Uterus (tissue), 4 donors: ENCODE data around the gene GSTA4. TPM values are rescaled to one million over a fixed set of nuclear protein-coding genes. Genes with fewer than 3 reads are reported as not detected.
A peak's percentile ranks its signal among the peaks of the same experiment; 100 is the strongest.

ENCODE experiments used
- DNase-seq, 2 donors: peaks; one replicate each; pipeline ENCODE4 v3.0.0-alpha.2; 2019 to 2020
- H3K27ac ChIP-seq, 2 donors: fragments of 200-600 bp; sonication (generic); 1 replicate in 1 of 2; 2 replicates in 1 of 2; pipeline ENCODE4 v1.5.1; 2016 to 2018
- H3K27me3 ChIP-seq, 2 donors: fragments of 200-600 bp; sonication (generic); one replicate each; pipeline ENCODE4 v1.5.1; 2018 to 2019; ENCODE audit warnings: control low read depth in 1 of 2
- H3K36me3 ChIP-seq, 2 donors: fragments of 200-600 bp; sonication (generic); one replicate each; pipeline ENCODE4 v1.5.1; 2019; ENCODE audit warnings: control low read depth in 1 of 2
- H3K4me1 ChIP-seq, 2 donors: fragments of 200-600 bp; sonication (generic); one replicate each; pipeline ENCODE4 v1.5.1; 2018 to 2019; ENCODE audit warnings: control low read depth in 1 of 2
- H3K4me3 ChIP-seq, 2 donors: fragments of 200-600 bp; sonication (generic); 1 replicate in 1 of 2; 2 replicates in 1 of 2; pipeline ENCODE4 v1.5.1; 2018 to 2019; ENCODE audit warnings: mild to moderate bottlenecking in 1 of 2
- H3K9me3 ChIP-seq, 2 donors: fragments of 200-600 bp; sonication (generic); one replicate each; pipeline ENCODE4 v1.5.1; 2019; ENCODE audit warnings: control low read depth in 1 of 2
- POLR2A ChIP-seq, 2 donors: fragments of 450-650 bp; IDR thresholded peaks; one replicate each; pipeline ENCODE4 v1.6.1; 2016; ENCODE audit warnings: antibody characterized with exemption in 2 of 2, mild to moderate bottlenecking in 1 of 2, moderate library complexity in 1 of 2
- intact Hi-C: fragments of 100-400 bp; cut with DNase I; formaldehyde crosslinking; loops from one replicate; pipeline ENCODE4 v1.15.1; 2023; ENCODE audit warnings: low total_unique reads
- total RNA-seq, 4 donors: library from RNA; depleted of rRNA in 3 of 4; stranded (reverse); fragments of >200 nt in 3 of 4; gene quantifications; one replicate each; pipeline versions ENCODE4 v1.1.0 to v1.2.4, GENCODE V29; 2014 to 2023
- TF ChIP-seq, protein P1 (sequence below), 4 experiments: fragments of 200-600 bp in 2 of 4; fragments of 450-650 bp in 2 of 4; sonication (generic) in 2 of 4; IDR thresholded peaks; one replicate each; pipeline ENCODE4 v1.5.1; 2016 to 2019; ENCODE audit warnings: antibody characterized with exemption in 4 of 4, mild to moderate bottlenecking in 2 of 4, moderate library complexity in 1 of 4
- donor health status: DM: yes; HTN: yes; CAD: no.

Gene GSTA4
- total RNA-seq, 4 donors from 2014 or later: 7.7 to 59.2 (median 23.0) TPM

DNA sequence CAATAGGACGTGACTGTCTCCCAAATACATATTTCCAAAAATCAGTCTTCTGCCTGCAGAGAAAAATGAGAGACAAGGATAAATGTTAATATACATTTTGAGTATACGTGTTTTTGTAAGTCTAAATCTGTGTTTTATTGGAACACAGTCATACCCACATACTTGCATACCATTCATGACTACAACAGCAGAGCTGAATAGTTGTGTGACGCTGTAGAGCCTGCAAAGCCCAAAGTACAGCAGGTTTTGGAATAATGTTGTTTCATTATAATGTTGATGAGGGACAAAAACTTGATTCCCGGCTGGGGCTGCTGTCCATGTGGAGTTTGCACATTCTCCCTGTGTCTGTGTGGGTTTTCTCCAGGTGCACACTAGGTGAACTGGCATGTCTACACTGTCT lies 46.3 kb upstream of the GSTA4 start:
- H3K4me1 ChIP-seq: no peaks in the 10 kb centered on the region
- H3K9me3 ChIP-seq: no peaks in the 10 kb centered on the region
- no peaks in the 10 kb centered on the region for H3K36me3 ChIP-seq
- no peak for DNase-seq
- no peak overlapping the region for H3K27ac ChIP-seq
- H3K27me3 ChIP-seq: no peaks in the 10 kb centered on the region
- intact Hi-C loops: no loop called here
- H3K4me3 ChIP-seq: no peak overlapping the region
- TF ChIP-seq, protein P1, sequence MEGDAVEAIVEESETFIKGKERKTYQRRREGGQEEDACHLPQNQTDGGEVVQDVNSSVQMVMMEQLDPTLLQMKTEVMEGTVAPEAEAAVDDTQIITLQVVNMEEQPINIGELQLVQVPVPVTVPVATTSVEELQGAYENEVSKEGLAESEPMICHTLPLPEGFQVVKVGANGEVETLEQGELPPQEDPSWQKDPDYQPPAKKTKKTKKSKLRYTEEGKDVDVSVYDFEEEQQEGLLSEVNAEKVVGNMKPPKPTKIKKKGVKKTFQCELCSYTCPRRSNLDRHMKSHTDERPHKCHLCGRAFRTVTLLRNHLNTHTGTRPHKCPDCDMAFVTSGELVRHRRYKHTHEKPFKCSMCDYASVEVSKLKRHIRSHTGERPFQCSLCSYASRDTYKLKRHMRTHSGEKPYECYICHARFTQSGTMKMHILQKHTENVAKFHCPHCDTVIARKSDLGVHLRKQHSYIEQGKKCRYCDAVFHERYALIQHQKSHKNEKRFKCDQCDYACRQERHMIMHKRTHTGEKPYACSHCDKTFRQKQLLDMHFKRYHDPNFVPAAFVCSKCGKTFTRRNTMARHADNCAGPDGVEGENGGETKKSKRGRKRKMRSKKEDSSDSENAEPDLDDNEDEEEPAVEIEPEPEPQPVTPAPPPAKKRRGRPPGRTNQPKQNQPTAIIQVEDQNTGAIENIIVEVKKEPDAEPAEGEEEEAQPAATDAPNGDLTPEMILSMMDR (IDR thresholded peaks at IDR 0.05): no peak
- no peak for TF ChIP-seq POLR2A (IDR thresholded peaks at IDR 0.05)

DNA sequence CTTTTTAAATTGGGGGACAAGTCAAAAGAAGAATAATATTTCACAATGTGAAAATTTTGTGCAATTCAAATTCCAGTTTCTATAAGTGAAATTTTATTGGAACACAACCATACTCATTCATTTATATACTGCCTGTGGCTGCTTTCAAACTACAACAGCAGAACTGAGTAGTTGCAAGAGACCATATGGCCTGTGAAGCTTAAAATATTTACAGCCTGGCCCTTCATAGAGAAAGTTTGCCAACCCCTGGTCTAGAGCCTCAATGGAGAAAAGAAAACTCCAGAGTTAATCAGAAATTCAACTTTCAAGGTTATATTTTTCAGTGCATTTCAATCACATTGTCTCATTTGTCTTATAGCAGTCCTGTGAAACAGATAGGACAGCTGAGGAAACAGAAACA lies 43.5 kb upstream of the GSTA4 start:
- Histone ChIP-seq H3K27ac (no peak overlapping the region), H3K27me3 (no peaks in the 10 kb centered on the region), H3K36me3 (no peaks in the 10 kb centered on the region), H3K4me3 (no peak overlapping the region), H3K4me1 (no peaks in the 10 kb centered on the region), H3K9me3 (no peaks in the 10 kb centered on the region)
- DNase-seq: no peak
- intact Hi-C loops: no loop called here
- TF ChIP-seq, protein P1 (IDR thresholded peaks at IDR 0.05): no peak
- no peak for TF ChIP-seq POLR2A (IDR thresholded peaks at IDR 0.05)

DNA sequence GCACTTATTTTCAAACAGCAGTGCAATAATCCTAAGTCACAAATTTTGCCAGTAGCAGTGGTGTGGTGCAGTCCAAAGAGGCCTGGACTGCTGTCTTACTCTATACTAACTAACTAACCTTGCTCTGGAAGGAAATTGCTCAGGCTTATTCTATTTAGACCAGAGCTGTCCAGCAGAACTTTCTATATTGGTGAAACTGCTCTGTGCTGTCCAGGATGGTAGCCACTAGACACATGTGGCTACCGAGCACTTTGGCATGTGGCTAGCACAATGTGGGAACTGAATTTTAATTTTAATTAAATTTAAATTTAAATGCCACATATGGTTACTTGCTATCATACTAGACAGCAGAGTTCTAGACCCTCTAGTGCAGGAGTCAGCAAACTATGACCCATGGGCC lies 43.1 kb upstream of the GSTA4 start:
- no peaks in the 10 kb centered on the region for H3K36me3 ChIP-seq
- no peak for DNase-seq
- no peaks in the 10 kb centered on the region for H3K9me3 ChIP-seq
- TF ChIP-seq, protein P1 (IDR thresholded peaks at IDR 0.05): no peak
- TF ChIP-seq POLR2A (IDR thresholded peaks at IDR 0.05): no peak
- H3K27me3 ChIP-seq: no peaks in the 10 kb centered on the region
- no peak overlapping the region for H3K27ac ChIP-seq
- intact Hi-C loops: no loop called here
- H3K4me1 ChIP-seq: no peaks in the 10 kb centered on the region
- no peak overlapping the region for H3K4me3 ChIP-seq

DNA sequence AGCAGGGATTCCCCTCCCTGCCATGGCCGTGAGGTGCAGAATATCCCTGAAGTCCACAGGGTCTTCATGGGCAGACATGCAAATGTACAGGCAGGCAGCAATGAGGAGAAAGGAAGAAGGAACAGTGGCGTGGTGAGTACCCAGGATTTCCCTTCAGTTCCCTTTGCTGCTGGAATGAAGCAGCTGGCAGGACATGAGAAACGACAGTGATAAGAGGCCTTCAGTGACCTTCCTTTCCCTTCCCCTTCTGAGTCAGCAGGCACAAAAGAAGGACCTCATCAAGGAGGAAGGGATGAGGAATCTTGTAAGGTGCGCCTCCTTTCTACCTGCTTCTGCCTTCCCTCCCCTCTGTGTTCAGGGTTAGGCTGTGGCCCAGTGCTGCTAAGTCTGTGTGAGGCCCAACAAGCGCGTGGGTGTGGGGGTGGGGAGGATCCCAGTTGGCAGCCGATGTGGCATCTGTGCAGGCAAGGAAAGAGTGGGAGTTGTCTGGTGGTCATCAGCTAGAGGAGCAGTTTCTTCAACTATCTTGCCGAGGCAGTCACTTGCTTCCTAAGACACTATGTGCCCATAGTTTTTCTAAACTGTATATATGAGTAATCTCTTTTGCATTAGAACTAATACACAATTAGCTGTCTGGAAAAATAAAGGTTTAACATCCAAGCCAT lies 40.6 kb upstream of the GSTA4 start:
- no peak for TF ChIP-seq POLR2A (IDR thresholded peaks at IDR 0.05)
- TF ChIP-seq, protein P1 (IDR thresholded peaks at IDR 0.05): no peak
- no peak for DNase-seq
- intact Hi-C loops: no loop called here
- H3K27me3 ChIP-seq: no peaks in the 10 kb centered on the region
- H3K4me3 ChIP-seq: no peak overlapping the region
- no peaks in the 10 kb centered on the region for H3K4me1 ChIP-seq
- no peak overlapping the region for H3K27ac ChIP-seq
- no peaks in the 10 kb centered on the region for H3K9me3 ChIP-seq
- no peaks in the 10 kb centered on the region for H3K36me3 ChIP-seq

DNA sequence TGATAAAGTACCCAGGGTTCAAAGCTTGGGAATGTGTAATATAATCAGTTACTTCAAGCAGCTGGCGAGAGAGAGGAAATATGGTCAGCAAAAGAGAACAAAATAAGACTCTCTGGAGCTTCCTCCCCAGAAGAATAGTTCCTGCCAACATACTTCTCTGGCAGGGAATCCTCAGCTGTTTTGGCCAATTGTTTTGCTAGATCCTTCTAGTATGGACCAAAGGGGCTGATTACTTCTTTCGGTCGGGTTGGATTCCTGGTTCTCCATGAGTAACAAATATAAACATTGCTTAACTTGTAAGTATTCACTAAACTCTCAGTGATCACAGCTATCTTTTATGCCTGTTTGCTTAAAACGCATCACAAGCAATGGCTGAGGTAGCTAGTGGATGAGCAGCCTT lies 38.7 kb upstream of the GSTA4 start:
- H3K27me3 ChIP-seq: no peaks in the 10 kb centered on the region
- H3K4me1 ChIP-seq: no peaks in the 10 kb centered on the region
- no peak for DNase-seq
- intact Hi-C loops: no loop called here
- no peaks in the 10 kb centered on the region for H3K36me3 ChIP-seq
- peak overlapping the region in 1 of 2 donors; percentile 31 for H3K27ac ChIP-seq
- TF ChIP-seq, protein P1 (IDR thresholded peaks at IDR 0.05): no peak
- no peak overlapping the region for H3K4me3 ChIP-seq
- no peaks in the 10 kb centered on the region for H3K9me3 ChIP-seq
